IPS DF 6.9 (cell line): ENCODE measurements around the gene RNASE4.
A peak's percentile ranks its signal among the peaks of the same experiment; 100 is the strongest.
"Not testable (repeated sequence)": the region's sequence is repeated elsewhere in the genome, so short reads cannot be mapped to it uniquely, and the experiment has no call there.

Experiments used
- DNase-seq: peaks from one replicate; pipeline ENCODE4 v3.0.0-alpha.2; 2013; ENCODE audit warnings: low read depth, low spot score
- H3K27ac ChIP-seq: one replicate; pipeline ENCODE4 v1.5.1; 2013; ENCODE audit warnings: low read length, control low read depth
- H3K27me3 ChIP-seq: 2 replicates; pipeline ENCODE4 v1.6.1; 2013; ENCODE audit warnings: mild to moderate bottlenecking, low read length; ENCODE audit not compliant: control insufficient read depth, insufficient read depth
- H3K36me3 ChIP-seq: 2 replicates; pipeline ENCODE4 v1.6.1; 2013; ENCODE audit warnings: low read length; ENCODE audit not compliant: control insufficient read depth, insufficient read depth
- H3K4me1 ChIP-seq: 2 replicates; pipeline ENCODE4 v1.6.1; 2013; ENCODE audit warnings: low read length; ENCODE audit not compliant: control insufficient read depth, insufficient read depth
- H3K4me3 ChIP-seq: 2 replicates; pipeline ENCODE4 v1.5.1; 2013; ENCODE audit warnings: mild to moderate bottlenecking, low read length
- H3K9me3 ChIP-seq: 2 replicates; pipeline ENCODE4 v1.6.1; 2013; ENCODE audit warnings: low read length, inconsistent platforms; ENCODE audit not compliant: control insufficient read depth, insufficient read depth
- WGBS: extraction: QIAGEN DNeasy Blood & Tissue Kit; methylation state at CpG from one replicate; pipeline ENCODE4 v1.1.7; 2013; ENCODE audit warnings: mixed read lengths, missing lambda C conversion rate; ENCODE audit not compliant: insufficient read length, insufficient coverage; 5-methylcytosine and 5-hydroxymethylcytosine counted together

RNASE4 gene

DNA sequence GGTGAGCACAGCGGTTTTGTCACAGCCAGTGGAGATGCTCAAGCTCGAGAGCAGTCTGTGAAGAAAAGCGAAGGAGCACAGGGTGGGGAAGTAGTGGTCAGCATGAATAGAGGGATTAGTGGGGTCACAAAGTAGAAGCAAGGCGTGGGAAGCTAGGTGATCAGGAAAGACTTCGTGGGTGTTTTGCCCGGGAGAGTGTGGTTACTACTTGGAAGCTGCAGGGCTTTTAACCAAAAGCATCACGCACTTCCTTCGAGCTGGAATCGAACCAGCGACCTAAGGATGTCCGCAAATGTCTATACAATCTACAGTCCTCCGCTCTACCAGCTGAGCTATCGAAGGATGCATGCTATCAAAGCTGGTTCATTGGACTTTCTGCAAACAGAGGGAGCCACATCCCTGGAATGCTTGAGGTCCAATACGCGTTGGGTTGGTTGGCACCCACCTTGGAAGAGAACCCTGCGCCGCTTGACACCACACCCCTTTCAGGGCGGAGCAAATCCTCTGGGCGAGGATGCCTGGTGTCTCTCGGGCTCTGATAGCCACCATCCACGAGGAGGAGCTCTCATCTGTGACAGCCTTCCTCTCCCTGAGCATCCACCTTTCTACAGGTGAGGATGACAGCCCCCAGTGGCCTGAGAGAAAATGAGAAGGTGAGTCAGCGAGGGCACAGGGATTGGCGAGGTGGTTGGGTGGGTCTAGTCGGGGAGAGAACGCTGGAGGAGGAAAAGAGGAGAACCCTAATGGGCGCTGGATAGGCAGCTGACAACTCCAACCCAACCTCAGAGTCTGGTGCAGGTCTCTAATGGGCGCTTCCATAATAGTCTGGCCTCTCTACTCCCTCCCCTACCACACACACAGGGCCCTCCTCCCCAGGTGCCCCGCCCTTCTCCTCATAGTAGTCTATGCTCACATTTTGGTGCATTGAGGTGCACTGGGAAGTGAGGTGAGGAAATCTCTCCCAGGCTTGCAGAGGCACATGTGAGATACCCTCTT is 26.8 kb upstream of the RNASE4 start:
- WGBS, result no CpG with 5 or more reads among the region's 28 CpGs
- Histone ChIP-seq H3K4me1 (peaks cover 2% of the 10 kb centered on the region; the same call in 1 of the 2 replicates), H3K9me3 (no peaks in the 10 kb centered on the region), H3K36me3 (no peaks in the 10 kb centered on the region), H3K4me3 (peak overlapping the region; percentile 16; the same call in 1 of the 2 replicates), H3K27ac (no peak overlapping the region), H3K27me3 (peaks cover 1% of the 10 kb centered on the region; the same call in 1 of the 2 replicates)
- peak; percentile 96 for DNase-seq

DNA sequence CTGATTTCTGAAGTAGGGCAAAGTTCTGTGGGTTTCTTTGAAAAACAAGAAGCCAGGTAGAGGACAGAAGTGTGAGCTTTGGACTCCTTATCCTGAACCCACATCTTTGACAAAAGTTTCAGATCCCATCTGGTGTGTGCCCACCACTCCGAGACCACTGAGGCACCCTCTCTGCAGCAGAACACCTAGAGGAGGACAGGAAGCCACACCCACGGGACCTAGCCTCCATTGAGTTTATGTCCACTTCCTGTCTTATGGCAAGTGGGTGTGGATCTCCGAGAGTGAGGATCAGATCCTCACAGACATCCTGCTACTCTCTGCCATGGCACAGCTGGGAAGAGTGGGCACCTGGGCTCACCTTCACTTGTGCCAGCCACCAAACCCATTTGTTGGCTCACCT is 26.1 kb upstream of the RNASE4 start:
- H3K36me3 ChIP-seq, result no peaks in the 10 kb centered on the region
- no peak for DNase-seq
- H3K4me1 ChIP-seq, result peaks cover 2% of the 10 kb centered on the region; the same call in 1 of the 2 replicates
- H3K27ac ChIP-seq, result no peak overlapping the region
- H3K9me3 ChIP-seq, result no peaks in the 10 kb centered on the region
- no peak overlapping the region; the same call in 1 of the 2 replicates for H3K4me3 ChIP-seq
- H3K27me3 ChIP-seq, result peaks cover 1% of the 10 kb centered on the region; the same call in 1 of the 2 replicates
- no CpG with 5 or more reads among the region's 3 CpGs for WGBS

DNA sequence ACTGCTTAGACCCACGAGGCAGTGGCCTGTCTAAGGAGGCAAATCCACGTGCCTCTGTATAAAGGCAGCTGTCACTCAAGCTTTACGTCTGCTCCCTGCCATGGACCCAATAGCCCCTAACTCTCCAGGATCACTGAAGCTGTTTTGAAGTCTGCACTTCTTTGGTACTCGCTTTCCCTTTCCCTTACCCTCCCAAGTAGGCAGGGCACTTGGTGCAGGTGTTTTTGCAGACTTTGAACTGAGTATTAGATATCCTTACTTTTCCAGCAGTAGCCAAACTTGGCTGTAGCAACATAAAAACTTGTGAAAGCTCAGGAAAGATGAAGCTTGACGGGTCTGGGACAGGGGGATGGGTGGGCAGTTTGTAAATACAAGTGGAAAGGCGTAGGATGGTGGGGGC is 25.0 kb upstream of the RNASE4 start:
- Histone ChIP-seq H3K9me3 (no peaks in the 10 kb centered on the region), H3K27me3 (peaks cover 1% of the 10 kb centered on the region; the same call in 1 of the 2 replicates), H3K4me1 (peaks cover 2% of the 10 kb centered on the region; the same call in 1 of the 2 replicates), H3K4me3 (no peak overlapping the region), H3K27ac (no peak overlapping the region), H3K36me3 (no peaks in the 10 kb centered on the region)
- WGBS, result no CpG with 5 or more reads among the region's 6 CpGs
- DNase-seq, result no peak

DNA sequence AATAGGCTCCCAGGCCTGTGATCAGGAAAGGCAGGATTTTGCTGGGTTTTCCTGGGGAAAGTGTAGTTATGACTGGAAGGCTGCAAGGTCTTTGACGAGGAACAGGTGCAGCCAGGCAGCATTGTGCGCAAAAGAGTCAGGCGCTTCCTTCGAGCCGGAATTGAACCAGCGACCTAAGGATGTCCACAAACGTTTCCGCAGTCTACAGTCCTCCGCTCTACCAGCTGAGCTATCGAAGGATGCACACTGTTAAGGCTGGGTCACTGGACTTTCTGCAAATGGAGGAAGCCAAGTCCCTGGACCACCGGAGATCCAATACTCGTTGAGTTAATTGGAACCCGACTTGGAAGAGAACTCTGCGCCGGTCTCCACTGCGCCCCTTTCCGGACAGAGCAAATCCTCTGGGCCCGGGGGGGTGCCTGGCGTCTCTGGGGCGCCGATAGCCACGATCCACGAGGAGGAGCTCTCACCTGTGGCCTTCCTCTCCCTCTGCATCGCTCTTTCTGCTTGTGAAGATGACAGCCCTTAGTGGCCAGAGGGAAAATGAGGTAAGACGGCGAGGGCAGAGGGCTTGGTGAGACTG is 24.5 kb upstream of the RNASE4 start:
- H3K36me3 ChIP-seq, result no peaks in the 10 kb centered on the region
- no CpG with 5 or more reads among the region's 26 CpGs for WGBS
- no peak for DNase-seq
- no peak overlapping the region for H3K27ac ChIP-seq
- peaks cover 1% of the 10 kb centered on the region; the same call in 1 of the 2 replicates for H3K27me3 ChIP-seq
- no peaks in the 10 kb centered on the region for H3K9me3 ChIP-seq
- peaks cover 2% of the 10 kb centered on the region; the same call in 1 of the 2 replicates for H3K4me1 ChIP-seq
- no peak overlapping the region for H3K4me3 ChIP-seq

DNA sequence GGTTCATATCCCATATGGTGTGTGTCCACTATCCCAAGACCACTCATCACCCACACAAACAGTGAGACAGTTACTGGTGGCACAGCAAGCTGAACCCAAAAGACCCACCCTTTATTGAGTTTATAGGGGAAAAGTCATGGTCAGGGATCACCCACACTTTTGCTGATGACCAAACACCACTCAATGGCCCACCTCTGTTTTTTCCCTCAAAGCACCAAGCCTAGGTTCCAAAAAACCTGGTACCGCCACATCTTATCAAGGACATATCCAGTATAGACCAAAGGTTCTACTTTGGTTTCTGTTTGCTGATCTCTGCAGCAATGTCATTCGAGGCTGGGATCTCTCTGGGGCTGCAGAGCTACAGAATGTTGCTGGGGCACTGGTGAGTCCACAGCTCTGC is 23.2 kb upstream of the RNASE4 start:
- no peak overlapping the region for H3K4me3 ChIP-seq

DNA sequence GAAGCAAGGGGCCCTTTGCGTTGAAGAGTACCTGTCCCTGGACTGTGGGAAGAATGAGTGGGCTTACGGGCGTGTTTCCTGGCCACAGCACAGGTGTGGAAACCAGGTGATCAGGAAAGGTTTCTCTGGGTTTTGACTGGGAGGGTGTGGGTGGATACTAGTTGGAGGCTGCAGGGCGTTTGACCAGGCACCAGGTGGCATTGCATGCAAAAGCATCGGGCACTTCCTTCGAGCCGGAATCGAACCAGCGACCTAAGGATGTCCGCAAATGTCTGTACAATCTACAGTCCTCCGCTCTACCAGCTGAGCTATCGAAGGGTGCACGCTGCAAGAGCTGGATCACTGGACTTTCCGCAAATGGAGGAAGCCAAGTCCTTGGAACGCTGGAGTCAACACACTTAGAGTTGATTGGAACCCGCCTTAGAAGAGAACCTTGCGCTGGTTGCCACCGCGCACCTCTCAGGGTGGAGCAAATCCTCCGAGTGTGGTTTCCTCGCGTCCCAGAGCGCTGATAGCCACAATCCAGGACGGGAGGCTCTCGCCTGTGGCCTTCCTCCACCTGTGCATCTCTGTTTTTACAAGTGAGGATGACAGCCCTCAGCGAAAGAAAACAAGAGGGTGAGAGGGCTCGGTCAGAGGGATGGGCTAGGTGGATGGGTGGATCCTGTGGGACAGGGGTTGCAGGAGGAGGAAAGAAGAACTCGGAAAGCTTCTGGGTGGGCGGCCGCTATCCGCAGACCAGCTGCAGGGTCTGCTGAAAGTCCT is 21.2 kb upstream of the RNASE4 start:
- peak overlapping the region; percentile 65; the same call in 1 of the 2 replicates for H3K4me3 ChIP-seq
- H3K27ac ChIP-seq, result no peak overlapping the region
- H3K27me3 ChIP-seq, result no peaks in the 10 kb centered on the region
- no peaks in the 10 kb centered on the region for H3K9me3 ChIP-seq
- H3K4me1 ChIP-seq, result no peaks in the 10 kb centered on the region
- no peaks in the 10 kb centered on the region for H3K36me3 ChIP-seq
- DNase-seq, result no peak
- no CpG with 5 or more reads among the region's 31 CpGs for WGBS

More for the DNA sequence above, 23.2 kb upstream of the RNASE4 start:
- Histone ChIP-seq H3K36me3 (no peaks in the 10 kb centered on the region), H3K9me3 (no peaks in the 10 kb centered on the region), H3K27ac (no peak overlapping the region), H3K27me3 (no peaks in the 10 kb centered on the region), H3K4me1 (peaks cover 2% of the 10 kb centered on the region; the same call in 1 of the 2 replicates)
- WGBS, result no CpG with 5 or more reads among the region's 2 CpGs
- DNase-seq, result no peak

DNA sequence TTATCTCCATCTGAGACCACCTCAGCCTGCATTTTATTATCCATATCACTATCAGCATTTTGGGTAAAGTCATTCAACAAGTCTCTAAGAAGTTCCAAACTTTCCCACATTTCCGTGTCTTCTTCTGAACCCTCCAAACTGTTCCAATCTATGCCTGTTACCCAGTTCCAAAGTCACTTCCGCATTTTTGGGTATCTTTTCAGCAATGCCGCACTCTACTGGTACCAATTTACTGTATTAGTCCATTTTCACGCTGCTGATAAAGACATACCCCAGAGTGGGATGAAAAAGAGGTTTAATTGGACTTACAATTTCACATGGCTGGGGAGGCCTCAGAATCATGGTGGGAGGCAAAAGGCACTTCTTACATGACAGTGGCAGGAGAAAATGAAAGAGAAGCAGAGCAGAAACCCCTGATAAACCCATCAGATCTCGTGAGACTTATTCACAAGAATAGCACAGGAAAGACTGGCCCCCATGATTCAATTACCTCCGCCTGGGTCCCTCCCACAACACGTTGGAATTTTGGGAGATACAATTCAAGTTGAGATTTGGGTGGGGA is 17.9 kb upstream of the RNASE4 start:
- H3K9me3 ChIP-seq, H3K36me3 ChIP-seq, H3K27ac ChIP-seq, H3K27me3 ChIP-seq, H3K4me3 ChIP-seq, DNase-seq, H3K4me1 ChIP-seq: not testable (repeated sequence)
- WGBS, result no CpG with 5 or more reads among the region's 7 CpGs

DNA sequence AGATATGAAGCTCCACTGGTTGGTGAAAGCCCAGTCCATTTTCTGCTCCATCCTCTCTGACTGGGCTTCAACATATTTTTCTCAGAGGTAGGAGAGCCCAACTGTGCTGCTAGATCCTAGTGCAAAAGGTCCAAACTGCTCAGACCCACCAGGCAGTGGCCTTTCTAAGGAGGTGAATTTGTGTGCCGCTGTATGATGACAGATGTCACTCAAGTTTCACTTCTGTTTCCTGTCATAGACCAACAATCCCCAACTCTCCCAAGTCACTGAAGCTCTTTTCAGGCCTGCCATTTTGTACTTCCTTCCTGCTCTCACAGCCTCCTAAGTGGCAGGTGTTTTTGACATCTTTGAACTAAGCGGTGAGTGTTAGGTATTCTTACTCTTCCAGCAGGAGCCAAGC is 16.4 kb upstream of the RNASE4 start:
- no peak overlapping the region for H3K4me3 ChIP-seq
- H3K27me3 ChIP-seq, result no peaks in the 10 kb centered on the region
- H3K27ac ChIP-seq, result no peak overlapping the region
- no peaks in the 10 kb centered on the region for H3K9me3 ChIP-seq
- WGBS, result no CpG with 5 or more reads among the region's 2 CpGs
- no peak for DNase-seq
- H3K4me1 ChIP-seq, result no peaks in the 10 kb centered on the region
- H3K36me3 ChIP-seq, result no peaks in the 10 kb centered on the region

DNA sequence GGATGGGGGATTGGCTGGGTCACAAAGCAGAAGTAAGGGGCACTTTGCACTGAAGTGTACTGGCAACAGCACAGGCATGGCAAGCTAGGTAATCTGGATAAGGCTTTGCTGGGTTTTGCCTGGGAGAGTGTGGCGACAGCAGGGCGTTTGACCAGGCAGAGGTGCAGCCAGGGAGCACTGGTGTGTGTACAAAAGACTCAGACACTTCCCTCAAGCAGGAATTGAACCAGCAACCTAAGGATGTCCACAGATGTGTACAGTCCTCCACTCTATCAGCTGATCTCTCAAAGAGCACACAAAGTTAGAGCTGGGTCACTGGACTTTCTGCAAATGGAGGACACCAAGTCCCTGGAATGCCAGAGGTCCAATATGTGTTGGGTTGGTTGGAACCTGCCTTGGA is 15.4 kb upstream of the RNASE4 start:
- DNase-seq, result no peak
- Histone ChIP-seq H3K36me3 (no peaks in the 10 kb centered on the region), H3K4me3 (no peak overlapping the region), H3K4me1 (no peaks in the 10 kb centered on the region), H3K9me3 (no peaks in the 10 kb centered on the region), H3K27me3 (no peaks in the 10 kb centered on the region), H3K27ac (no peak overlapping the region)
- no CpG with 5 or more reads among the region's 2 CpGs for WGBS
